ENCODE results near the gene PRR7.

DNA sequence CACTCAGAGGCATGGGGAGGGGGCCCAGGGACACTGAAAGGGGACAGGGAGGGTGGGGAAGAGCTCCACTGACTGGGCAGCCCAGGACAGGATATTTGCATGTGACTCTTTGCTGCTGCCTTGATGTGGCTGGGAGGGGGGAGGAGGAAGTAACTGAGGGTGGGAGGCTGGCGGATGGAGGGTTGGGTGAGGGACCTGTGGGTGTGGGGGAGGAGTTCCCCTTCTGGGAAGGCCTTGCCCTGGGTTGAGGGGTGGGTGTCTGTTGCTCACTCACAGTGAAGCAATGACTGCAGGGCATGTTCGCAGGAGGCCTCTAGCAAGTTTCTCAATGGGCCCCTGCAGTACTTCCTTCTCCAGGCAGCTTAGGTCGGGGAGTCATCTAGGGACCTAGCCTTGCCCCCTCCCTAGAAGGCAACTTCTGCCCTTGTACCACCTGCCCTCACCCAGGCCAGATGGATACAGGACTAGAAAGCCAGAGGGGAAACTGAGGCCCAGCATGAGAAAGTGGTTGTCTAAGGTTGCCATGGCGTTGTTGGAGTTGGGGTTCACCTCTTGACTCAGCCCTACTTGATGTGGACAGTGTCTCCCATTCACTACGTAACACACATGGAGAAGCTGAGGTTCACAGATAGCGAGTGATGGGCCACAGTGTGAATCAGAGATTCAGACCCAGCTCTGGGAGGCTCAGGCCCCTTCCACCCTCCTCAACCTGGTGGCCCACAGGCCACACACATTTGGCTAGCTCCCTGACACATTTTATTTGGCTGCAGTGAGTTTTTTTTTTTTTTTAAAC, 17.2 kb upstream of the PRR7 start:
- TF ChIP-seq HMGXB4 (CRISPR knock-in tag; IDR thresholded peaks at IDR 0.05; ENCODE audit: borderline replicate concordance in 1 of 2, low read depth in 1 of 2) (no peak), ZNF282 (IDR thresholded peaks at IDR 0.05; ENCODE audit: partially characterized antibody) (no peak), FOXJ3 (CRISPR knock-in tag; IDR thresholded peaks at IDR 0.05; ENCODE audit: borderline replicate concordance) (no peak), YY1 (IDR thresholded peaks at IDR 0.05; ENCODE audit: insufficient read depth, insufficient replicate concordance, low read depth, low read length) (no peak), KDM5A (IDR thresholded peaks at IDR 0.05; ENCODE audit: borderline replicate concordance, low read length) (no peak), SP1 (IDR thresholded peaks at IDR 0.05) (no peak), SP1 (CRISPR knock-in tag; IDR thresholded peaks at IDR 0.05) (no peak), ZNF318 (CRISPR knock-in tag; IDR thresholded peaks at IDR 0.05) (no peak), ESRRA (CRISPR knock-in tag; IDR thresholded peaks at IDR 0.05; ENCODE audit: low read depth) (no peak), ZNF484 (CRISPR knock-in tag; IDR thresholded peaks at IDR 0.05; ENCODE audit: borderline replicate concordance, low read depth) (no peak), RXRA (CRISPR knock-in tag; IDR thresholded peaks at IDR 0.05) (no peak), RELA (CRISPR knock-in tag; IDR thresholded peaks at IDR 0.05) (no peak)
- TF ChIP-seq, protein P1, sequence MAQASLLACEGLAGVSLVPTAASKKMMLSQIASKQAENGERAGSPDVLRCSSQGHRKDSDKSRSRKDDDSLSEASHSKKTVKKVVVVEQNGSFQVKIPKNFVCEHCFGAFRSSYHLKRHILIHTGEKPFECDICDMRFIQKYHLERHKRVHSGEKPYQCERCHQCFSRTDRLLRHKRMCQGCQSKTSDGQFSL (CRISPR knock-in tag; IDR thresholded peaks at IDR 0.05) = no peak

Data from HepG2 (cell line).